Measurements from ENCODE around the gene TNS2.

The TNS2 gene

DNA sequence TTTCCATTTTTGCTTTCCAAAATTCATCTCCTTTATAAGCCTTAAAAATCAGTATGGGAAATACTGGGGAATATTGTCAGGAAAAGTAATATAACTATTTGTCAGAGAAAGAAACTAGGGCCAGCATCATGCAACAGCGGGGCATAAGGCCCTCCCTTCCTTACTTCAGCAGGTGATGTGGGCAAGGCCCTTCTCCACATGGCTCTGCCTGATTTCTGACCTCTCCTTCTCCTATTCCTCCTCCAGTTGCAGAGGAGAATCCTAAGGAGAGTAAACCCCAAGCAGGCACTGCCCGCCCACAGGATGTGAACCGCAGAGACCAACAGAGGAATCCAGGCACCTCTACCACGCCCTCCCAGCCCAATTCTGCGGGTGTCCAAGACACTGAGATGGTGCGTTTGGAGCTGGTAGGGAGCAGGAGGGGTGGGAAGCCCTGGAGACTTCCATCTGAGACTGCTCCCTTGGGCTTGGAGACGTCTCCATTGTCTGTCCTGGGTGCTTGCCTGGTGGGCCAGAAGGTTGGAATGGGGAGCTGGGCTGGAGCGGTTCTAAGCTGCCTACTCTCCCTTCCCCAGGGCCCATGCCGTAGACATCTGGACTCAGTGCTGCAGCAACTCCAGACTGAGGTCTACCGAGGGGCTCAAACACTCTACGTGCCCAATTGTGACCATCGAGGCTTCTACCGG is 50.7 kb downstream of the TNS2 start:
- no peak for DNase-seq (ENCODE audit: low read depth)
- TF ChIP-seq, protein P1, sequence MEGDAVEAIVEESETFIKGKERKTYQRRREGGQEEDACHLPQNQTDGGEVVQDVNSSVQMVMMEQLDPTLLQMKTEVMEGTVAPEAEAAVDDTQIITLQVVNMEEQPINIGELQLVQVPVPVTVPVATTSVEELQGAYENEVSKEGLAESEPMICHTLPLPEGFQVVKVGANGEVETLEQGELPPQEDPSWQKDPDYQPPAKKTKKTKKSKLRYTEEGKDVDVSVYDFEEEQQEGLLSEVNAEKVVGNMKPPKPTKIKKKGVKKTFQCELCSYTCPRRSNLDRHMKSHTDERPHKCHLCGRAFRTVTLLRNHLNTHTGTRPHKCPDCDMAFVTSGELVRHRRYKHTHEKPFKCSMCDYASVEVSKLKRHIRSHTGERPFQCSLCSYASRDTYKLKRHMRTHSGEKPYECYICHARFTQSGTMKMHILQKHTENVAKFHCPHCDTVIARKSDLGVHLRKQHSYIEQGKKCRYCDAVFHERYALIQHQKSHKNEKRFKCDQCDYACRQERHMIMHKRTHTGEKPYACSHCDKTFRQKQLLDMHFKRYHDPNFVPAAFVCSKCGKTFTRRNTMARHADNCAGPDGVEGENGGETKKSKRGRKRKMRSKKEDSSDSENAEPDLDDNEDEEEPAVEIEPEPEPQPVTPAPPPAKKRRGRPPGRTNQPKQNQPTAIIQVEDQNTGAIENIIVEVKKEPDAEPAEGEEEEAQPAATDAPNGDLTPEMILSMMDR (conservative IDR thresholded peaks at IDR 0.05; ENCODE audit: low read length) = no peak

DNA sequence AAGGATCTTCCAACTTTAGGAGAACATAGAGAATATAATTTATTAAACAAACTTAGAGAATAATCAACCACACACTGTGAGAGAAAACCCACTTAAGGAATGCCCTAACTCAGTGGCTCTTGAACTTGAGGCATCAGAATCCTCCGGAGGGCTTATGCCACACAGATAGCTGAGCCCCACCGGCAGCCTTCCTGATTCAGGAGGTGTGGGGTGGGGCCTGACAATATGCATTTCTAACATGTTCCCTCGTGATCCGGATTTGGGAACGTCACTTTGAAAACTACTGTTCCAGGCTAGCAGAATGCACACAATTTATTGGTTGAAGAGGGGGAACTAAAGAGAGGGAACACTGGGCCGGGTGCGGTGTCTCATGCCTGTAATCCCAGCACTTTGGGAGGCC is 51.4 kb downstream of the TNS2 start:
- TF ChIP-seq, protein P1 (conservative IDR thresholded peaks at IDR 0.05; ENCODE audit: low read length) = no peak
- H3K4me3 ChIP-seq (ENCODE audit: low read length) = no peak overlapping the region
- DNase-seq (ENCODE audit: low read depth) = no peak

More for the DNA sequence above, 50.7 kb downstream of the TNS2 start:
- H3K4me3 ChIP-seq (ENCODE audit: low read length) = no peak overlapping the region

DNA sequence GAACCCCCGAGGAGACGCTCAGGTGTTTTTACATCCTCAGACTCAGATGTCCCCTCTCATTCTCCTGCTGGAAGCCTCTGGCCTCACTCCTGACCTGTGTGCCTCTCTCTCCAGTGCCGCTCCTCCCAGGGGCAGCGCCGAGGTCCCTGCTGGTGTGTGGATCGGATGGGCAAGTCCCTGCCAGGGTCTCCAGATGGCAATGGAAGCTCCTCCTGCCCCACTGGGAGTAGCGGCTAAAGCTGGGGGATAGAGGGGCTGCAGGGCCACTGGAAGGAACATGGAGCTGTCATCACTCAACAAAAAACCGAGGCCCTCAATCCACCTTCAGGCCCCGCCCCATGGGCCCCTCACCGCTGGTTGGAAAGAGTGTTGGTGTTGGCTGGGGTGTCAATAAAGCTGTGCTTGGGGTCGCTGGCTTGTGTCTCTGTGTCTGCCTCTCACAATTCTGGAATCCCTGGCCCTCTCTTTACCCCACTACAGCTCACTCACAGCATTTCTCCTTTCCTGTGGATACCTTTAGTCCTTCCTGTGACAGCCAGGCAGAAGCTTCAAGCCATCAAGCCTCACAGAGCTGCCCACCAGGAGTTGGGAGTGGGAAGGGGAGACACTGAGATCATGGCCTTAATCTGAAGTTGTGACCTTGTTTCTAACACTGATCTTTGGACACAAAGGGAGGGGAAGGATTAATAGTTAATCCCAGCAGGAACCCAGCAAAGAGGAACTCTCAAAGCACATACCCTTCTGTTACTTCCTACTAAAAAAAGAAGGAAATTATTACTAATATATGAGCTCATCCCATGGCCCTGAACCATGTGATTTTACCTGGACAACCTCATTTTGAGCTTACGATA is 52.3 kb downstream of the TNS2 start:
- H3K4me3 ChIP-seq (ENCODE audit: low read length) = no peak overlapping the region
- TF ChIP-seq, protein P1 (conservative IDR thresholded peaks at IDR 0.05; ENCODE audit: low read length) = no peak
- no peak for DNase-seq (ENCODE audit: low read depth)

DNA sequence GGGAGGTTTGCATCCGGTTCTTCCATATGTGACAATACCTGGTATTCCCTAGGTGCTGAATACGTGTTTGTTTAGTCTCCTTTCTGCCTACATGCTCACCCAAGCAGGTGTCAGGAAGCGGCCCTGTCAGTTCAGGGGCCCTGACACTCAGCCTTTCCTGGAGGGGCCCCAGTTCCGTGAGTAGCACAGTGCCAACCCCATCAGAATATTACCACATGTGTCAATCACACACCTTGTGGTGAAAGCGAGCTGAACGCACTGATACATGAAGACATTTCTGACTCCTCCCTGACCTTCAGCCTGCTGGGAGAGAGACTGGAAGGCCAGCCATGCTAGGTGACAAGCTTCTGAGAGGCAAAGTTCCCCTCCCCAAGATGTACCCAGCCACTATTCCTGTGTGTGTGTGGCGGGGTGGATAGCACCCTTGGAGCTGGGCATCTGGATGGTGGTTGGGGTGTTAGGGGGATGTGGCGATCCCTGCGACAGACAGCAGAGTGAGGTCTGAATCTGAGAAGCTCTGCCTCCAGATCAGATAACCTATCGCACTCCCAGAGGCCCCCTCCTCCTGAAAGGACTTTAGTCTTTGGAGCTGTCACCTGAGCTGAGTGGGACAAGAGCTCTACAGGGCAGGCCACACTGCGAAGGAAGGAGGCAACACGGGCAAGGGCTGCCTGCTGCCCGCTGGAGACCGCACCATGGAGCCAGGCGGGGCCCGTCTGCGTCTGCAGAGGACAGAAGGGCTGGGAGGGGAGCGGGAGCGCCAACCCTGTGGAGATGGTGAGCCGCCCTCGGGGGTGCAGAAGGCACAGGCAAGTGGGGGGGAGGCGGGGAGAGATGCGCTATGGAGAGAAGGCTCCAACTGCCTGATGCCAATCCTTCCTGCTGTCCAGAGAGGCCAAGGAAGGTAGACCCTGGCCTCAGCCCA is 53.3 kb downstream of the TNS2 start, which contains the start of gene SOAT2:
Gene SOAT2 (plus strand): TSS at position 604 of the 925 bp plus-strand sequence. CDS start 92 bp downstream, at position 696.
- TF ChIP-seq, protein P1 (conservative IDR thresholded peaks at IDR 0.05; ENCODE audit: low read length) = no peak
- H3K4me3 ChIP-seq (ENCODE audit: low read length) = no peak within 1 kb of the TSS
- DNase-seq (ENCODE audit: low read depth) = no peak

DNA sequence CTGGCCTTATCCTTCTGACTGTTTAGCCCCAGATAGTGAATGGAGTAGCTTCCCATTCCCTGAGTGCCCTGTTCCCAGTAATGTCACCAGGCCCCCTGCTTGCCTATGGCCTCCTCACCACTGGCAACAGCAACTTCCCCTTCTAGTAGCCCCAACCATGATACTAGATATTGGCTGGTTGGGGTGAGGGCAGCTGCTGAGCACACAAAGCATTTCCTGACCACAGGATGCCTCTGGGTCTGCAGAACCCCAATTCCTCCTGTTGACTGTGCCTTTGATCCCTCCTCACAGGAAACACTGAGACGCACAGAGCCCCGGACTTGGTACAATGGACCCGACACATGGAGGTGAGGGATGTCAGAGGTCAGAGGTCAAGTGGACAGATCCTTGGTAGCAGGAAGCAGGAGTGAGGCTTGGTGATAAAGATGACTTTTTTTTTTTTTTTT is 54.0 kb downstream of the TNS2 start:
- TF ChIP-seq, protein P1 (conservative IDR thresholded peaks at IDR 0.05; ENCODE audit: low read length) = no peak
- no peak for DNase-seq (ENCODE audit: low read depth)
- no peak overlapping the region for H3K4me3 ChIP-seq (ENCODE audit: low read length)

DNA sequence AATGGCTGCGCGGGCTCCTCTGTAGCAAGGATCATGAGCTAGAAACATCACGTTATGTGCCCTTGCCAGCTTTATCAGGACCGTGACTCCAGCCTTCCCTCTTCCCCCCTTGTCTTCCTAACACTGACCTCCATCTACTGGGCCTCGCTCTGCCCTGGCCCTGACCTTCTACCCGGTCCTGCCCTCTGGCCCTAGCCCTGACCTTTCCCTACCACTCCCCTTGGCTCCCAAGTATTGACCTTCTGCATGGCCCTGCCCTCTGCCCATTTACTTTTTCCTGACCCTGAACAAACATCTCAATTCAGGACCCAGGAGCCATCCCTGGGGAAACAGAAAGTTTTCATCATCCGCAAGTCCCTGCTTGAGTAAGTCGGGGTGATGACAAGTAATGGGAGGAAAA is 55.4 kb downstream of the TNS2 start:
- no peak for DNase-seq (ENCODE audit: low read depth)
- H3K4me3 ChIP-seq (ENCODE audit: low read length) = no peak overlapping the region
- TF ChIP-seq, protein P1 (conservative IDR thresholded peaks at IDR 0.05; ENCODE audit: low read length) = no peak

Data from AG10803 (cell line).